LoVo (cell line): ENCODE data around the gene COPZ1.
"Not testable (repeated sequence)": the region's sequence is repeated elsewhere in the genome, so short reads cannot be mapped to it uniquely, and the experiment has no call there.

Experiments used
- DNase-seq: peaks from one replicate; pipeline ENCODE4 v3.0.0-alpha.2; 2016; ENCODE audit warnings: low spot score

COPZ1 gene

DNA sequence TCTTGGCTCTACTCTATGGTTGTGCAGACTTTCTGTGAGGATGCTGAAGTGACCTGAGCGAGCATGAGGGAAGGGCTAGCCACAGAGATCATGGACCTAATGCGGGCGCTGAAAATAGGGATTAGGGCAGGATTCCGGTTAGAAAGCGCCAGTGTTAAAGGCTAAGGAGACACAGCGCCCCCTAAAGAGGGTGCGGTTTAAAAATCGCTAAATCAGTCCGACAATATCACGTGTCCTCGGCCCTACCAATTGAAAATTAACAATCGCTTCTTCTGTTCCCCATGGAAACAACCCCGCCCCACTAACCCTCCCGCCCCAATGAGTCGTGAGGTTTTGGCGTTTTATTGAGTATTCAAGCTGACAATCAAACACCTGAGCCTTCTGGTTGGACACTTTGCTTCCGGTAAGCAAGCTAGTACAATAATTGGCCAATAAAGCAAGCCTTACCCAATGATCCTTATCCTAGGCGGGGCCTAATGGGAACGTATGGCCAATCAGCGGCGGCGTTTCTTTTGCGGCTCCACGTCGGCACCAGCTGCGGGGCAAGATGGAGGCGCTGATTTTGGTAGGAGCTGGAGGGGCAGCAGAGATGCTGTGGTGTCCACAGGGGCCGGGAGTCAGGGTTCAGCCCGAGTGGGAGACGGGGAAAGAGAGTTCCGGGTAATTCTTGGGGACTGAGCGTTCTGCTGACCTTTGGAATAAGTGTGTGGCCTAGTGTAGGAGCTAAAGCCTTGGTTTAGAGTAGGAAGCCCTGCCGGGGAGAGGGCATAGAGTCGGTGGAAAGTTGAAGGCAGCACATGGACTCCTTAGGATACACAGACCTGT is at the start of gene COPZ1:
Gene COPZ1, plus strand, starts transcription at position 515 of the 825 bp plus-strand sequence. Its CDS starts 33 bp downstream, at position 548.
- peak; percentile 100 for DNase-seq

DNA sequence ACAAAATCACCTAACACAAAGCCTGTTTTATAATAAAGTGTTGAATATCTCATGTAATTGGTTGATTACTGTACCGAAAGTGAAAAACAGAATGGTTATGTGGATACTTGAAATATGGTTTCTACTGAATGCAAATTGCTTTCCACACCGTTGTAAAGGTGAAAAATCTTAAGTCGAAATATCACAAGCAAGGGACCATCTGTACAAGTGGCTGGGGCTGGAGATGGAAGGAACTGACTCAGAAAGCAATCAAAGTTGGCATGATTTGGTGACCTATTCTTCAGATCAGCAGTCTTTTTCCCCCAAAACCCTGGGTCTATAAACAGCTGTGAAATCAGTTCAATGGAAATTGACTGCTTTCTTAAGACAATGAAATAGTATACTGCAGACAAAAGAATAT is 48.6 kb upstream of the COPZ1 start:
- DNase-seq: no peak

DNA sequence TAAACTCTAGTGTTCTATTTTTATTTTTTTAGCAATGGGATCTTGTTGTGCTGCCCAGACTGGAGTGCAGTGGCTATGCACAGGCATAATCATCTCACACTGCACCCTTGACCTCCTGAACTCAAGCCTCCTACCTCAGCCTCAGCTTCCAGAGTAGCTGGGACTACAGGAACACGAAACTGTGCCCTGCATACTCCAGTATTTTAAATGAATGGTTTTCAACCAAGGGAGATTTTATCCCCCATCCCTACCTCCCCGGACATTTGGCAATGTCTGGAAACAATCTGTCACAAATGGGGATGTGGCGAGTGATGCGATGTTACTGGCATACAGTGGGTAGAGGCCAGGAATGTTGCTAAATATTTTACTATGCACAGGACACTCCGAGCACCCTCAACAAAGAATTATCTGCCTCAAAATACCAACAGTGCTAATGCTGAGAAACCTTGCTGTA is 47.1 kb upstream of the COPZ1 start:
- DNase-seq: no peak

DNA sequence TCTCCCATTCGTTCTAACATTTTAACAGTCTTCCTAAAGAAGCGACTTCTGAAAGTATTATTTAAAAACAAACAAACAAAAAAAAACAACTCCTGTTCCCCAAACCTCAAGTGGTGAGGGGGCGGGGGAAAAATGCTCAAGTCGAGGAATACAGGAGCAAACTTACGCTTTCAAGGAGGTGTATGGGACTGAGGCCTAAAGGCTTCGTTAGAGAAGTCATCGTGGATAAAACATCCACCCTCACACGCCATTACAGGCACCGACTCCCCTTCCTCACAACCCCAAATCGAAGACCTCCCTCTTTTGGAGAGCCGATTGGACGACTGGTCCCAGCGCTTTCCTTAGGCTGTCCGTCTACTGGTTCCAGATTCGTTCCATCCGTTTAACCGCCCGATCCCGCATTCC is 45.7 kb upstream of the COPZ1 start:
- no peak for DNase-seq

GRCh38 chr12:54279632-54280467 is 45.1 kb upstream of the COPZ1 start, which contains the start of gene CBX5:
Gene CBX5, minus strand, starts transcription at chr12:54280122. Its CDS starts 22,472 bp downstream, at chr12:54257650.
- DNase-seq: peak; percentile 100

GRCh38 chr12:54280468-54281260 is 44.3 kb upstream of the COPZ1 start, which contains the start of gene HNRNPA1:
Gene HNRNPA1, plus strand, starts transcription at chr12:54280726. Its CDS starts 82 bp downstream, at chr12:54280808.
- peak; percentile 100 for DNase-seq

DNA sequence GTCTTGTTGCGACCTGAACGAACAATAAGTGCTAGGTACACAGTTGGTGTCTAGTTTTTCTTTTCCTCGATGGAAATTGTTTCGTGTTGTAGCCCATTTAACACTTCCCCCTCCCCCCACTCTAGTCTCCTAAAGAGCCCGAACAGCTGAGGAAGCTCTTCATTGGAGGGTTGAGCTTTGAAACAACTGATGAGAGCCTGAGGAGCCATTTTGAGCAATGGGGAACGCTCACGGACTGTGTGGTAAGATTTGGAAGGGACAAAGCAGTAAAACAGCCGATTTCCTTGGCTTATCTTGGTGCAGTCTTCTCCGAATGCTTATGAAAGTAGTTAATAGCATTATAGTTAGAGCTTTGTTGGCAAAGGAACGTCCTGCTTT is 43.7 kb upstream of the COPZ1 start:
- DNase-seq: not testable (repeated sequence)

DNA sequence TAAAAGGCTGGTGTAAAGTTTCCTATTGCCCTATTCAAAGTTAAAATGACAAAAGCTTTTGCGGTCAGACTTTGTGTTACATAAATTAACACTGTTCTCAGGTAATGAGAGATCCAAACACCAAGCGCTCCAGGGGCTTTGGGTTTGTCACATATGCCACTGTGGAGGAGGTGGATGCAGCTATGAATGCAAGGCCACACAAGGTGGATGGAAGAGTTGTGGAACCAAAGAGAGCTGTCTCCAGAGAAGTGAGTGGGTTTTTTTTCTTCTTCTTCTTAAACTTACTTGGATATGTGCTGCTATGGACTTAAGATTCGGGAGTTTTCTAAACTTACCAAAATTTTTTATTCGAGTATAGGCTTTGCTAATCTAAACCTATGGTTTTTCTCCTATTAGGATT is 43.2 kb upstream of the COPZ1 start:
- DNase-seq: not testable (repeated sequence)

GRCh38 chr12:54282949-54283593 is 41.9 kb upstream of the COPZ1 start:
- no peak for DNase-seq

DNA sequence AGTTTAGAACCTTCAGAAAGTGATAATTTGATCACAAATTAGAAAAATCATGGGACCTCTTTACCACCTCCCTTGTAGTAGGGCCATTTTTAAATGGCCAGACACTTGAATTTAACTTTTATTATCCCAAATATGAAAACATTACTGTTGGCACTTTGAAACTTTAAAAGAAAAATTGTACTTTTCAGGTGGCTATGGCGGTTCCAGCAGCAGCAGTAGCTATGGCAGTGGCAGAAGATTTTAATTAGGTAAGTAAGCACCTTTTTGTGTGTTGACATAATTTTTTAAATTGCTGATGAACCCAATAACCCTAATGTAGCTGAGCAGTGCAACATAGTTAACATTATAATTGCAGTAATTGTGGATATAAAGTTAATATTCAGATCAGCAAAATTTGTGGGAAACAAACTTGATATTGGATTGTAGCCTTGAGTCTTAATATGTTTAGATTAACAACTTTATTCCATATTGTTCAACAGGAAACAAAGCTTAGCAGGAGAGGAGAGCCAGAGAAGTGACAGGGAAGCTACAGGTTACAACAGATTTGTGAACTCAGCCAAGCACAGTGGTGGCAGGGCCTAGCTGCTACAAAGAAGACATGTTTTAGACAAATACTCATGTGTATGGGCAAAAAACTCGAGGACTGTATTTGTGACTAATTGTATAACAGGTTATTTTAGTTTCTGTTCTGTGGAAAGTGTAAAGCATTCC is 40.7 kb upstream of the COPZ1 start:
- DNase-seq: not testable (repeated sequence)

DNA sequence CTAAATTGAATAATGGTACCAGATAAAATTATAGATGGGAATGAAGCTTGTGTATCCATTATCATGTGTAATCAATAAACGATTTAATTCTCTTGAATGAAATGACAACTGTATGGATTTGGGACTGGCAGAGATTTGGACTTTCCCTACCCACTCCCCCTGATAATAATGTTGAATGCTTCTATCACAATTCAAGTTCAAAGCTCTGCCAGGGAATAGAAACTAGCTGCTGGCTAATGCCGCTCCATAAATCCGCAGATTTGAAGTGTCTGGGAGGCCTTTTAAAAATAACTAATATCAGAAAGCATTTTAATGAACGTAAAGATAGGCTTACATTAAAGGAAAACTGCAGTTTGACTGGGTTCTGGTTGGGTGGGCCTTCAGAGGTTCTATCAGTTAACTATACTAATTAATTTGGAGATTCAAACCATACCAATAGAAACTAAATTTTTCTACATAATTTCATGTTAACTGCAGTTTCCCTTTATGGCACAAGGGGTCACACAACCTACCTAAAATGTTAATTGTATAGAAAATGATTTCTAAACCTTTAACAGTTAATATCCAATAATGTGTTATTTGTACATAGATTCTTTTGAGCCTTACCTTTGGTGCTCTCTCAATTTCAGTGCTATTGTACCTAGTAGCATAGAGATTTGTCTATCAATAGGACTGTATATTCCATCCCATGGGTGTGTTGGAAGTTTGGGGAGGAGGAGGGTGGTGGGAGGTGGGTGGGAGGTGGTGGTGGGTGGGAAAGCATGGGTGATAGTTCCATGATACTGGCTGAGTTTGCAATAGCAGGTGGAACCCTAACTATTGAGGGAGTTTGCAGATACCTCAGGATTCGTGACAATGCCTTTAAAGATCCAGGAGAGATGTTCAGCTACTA is 39.5 kb upstream of the COPZ1 start:
- peak; percentile 20 for DNase-seq

GRCh38 chr12:54286042-54287030 is 38.6 kb upstream of the COPZ1 start:
- DNase-seq: peak; percentile 30

- DNase-seq: peak; percentile 22
Observed at GRCh38 chr12:54287261-54288157, 37.4 kb upstream of the COPZ1 start.

DNA sequence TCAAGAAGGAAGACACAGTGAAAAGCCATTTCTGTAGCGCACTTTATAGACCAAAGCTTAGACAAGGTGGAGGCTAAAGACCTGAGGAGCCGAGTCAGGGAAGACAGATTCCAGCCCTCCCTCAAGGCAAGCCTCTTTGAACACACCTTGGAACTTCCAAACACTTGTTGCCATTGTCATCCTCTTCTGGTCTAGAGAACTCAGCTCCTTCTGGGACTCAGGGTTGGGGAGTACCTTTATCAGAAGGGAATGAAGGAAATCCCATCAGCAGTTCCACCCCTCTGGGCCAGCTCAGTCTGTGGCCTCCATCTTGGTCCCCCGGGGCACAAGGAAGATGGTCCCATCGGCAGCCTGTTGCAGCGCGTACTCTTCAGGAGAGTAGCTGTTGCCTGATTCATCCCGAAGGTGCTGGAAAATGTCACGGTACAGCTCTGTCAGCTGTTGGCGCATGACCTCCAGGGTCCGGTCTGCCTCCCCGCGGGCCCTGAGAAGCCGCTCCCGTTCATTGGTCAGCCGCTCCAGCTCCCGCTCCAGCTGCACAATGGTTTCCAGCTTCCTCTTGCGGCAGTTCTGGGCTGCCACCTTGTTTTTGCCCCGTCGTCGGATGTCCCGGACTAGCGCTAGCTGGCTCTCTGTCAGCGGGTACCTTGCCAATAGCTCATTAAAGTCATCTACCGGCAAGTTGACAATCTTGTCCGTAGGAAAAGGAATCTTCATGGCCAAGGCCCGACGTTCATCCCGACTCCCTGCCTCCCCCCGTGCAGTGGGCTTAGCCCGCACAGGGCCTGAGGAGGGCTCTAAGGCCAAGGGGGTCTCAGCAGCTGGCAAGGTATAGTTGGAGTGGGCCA is 32.6 kb upstream of the COPZ1 start:
- DNase-seq: no peak

GRCh38 chr12:54292931-54293241 is 32.0 kb upstream of the COPZ1 start:
- no peak for DNase-seq

DNA sequence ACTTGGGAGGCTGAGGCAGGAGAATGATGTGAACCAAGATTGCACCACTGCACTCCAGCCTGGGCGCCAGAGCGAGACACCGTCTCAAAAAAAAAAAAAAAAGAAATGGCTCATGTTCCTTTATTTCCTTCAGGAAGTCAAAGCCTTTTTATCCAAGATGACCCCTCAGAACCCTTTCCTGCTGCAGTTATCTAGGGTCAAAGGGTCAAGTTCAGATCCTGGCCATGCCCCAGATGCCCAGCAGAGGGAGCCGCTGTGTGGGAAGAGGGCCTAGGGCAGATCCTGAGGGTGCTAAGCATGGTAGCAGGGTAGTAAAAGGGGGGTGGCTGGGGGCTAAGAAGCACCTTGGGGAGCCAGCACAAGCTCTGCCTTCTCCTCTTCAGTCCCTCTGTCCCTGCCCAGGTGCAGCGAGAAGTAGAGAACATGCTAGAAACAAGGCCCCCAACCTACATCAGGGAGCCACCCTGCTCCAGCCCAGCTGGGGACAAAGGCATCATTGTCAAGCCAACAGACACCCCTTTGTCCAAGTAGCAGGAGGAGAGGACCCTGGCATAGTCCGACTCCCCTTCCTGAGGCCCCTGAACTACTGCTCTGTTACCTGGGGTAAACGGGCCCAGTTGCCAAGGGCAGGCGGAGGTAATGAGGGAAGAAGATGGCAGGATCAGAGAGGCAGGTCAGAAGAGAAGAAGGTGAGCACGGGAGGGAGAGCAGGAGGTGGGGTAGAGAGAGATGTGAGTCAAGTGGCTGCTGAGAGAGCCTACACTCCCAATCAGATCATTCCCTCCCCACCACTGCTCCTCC is 30.6 kb upstream of the COPZ1 start:
- DNase-seq: peak; percentile 57
